Measurements from ENCODE around the gene UBE3B.

DNA sequence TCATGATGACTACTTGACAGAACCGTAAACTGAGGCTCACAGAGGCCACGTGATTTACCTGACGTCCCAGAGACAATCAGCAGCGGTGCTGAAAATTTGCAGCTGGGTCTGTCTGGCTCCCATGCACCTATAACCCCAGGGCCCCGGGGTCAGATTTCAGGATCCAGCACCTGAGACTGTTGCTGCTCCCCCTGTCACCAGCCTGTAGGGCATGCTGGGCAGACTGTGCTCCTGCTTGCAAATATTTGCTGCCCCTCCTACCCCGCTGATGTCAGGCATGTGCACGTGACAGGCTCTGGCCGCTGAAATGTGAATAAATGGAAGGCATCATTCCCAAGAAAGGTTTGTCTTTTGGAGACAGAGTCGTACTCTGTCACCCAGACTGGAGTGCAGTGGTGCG lies 89.9 kb downstream of the UBE3B start:
- TF ChIP-seq, protein P1, sequence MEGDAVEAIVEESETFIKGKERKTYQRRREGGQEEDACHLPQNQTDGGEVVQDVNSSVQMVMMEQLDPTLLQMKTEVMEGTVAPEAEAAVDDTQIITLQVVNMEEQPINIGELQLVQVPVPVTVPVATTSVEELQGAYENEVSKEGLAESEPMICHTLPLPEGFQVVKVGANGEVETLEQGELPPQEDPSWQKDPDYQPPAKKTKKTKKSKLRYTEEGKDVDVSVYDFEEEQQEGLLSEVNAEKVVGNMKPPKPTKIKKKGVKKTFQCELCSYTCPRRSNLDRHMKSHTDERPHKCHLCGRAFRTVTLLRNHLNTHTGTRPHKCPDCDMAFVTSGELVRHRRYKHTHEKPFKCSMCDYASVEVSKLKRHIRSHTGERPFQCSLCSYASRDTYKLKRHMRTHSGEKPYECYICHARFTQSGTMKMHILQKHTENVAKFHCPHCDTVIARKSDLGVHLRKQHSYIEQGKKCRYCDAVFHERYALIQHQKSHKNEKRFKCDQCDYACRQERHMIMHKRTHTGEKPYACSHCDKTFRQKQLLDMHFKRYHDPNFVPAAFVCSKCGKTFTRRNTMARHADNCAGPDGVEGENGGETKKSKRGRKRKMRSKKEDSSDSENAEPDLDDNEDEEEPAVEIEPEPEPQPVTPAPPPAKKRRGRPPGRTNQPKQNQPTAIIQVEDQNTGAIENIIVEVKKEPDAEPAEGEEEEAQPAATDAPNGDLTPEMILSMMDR (IDR thresholded peaks at IDR 0.05): no peak
- no peak for TF ChIP-seq EZH2 (IDR thresholded peaks at IDR 0.05; ENCODE audit: borderline replicate concordance, insufficient read depth, low read depth, low read length, poor library complexity, severe bottlenecking)

All from B cell (primary cell).